Measurements from ENCODE around the gene RAB10.

Gene RAB10

DNA sequence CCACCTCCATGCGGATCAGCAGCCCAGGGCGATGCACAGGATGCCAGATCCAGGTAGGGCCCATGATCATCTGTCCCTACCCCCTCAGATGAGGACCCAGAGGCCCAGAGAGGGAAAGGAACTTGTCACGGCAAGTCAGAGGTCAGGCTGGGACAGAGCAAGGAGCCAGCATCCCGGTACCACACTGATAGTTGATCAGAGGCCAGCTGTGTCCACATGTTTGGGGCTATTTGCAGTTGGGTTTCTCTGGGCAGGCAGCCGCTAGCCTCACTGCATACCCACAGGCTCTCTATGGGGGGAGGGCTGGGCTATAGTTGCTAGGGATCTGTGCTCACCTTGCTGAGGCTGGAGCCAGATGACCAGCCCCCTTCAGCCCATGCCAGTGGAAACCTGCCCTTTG lies 148.6 kb downstream of the RAB10 start:
- Histone ChIP-seq H3K27ac (ENCODE audit: low read depth, low read length) (no peak overlapping the region), H3K9me3 (ENCODE audit: control insufficient read depth, insufficient read depth, low read length) (no peaks in the 10 kb centered on the region), H3K27me3 (ENCODE audit: control insufficient read depth, insufficient read depth, low read length) (peaks cover 26% of the 10 kb centered on the region), H3K4me1 (ENCODE audit: control insufficient read depth, insufficient read depth, low read length) (peaks cover 10% of the 10 kb centered on the region), H3K9ac (ENCODE audit: low read depth, low read length) (no peak overlapping the region), H3K4me3 (ENCODE audit: low read depth, low read length) (no peak overlapping the region), H3K36me3 (ENCODE audit: control insufficient read depth, insufficient read depth, low read length) (peaks cover 4% of the 10 kb centered on the region)

GRCh38 chr2:26182887-26183630 lies 149.2 kb downstream of the RAB10 start:
- Histone ChIP-seq H3K27ac (ENCODE audit: low read depth, low read length) (no peak overlapping the region), H3K36me3 (ENCODE audit: control insufficient read depth, insufficient read depth, low read length) (peaks cover 5% of the 10 kb centered on the region), H3K4me3 (ENCODE audit: low read depth, low read length) (no peak overlapping the region), H3K27me3 (ENCODE audit: control insufficient read depth, insufficient read depth, low read length) (peaks cover 26% of the 10 kb centered on the region), H3K9ac (ENCODE audit: low read depth, low read length) (no peak overlapping the region), H3K9me3 (ENCODE audit: control insufficient read depth, insufficient read depth, low read length) (no peaks in the 10 kb centered on the region), H3K4me1 (ENCODE audit: control insufficient read depth, insufficient read depth, low read length) (peaks cover 10% of the 10 kb centered on the region)

DNA sequence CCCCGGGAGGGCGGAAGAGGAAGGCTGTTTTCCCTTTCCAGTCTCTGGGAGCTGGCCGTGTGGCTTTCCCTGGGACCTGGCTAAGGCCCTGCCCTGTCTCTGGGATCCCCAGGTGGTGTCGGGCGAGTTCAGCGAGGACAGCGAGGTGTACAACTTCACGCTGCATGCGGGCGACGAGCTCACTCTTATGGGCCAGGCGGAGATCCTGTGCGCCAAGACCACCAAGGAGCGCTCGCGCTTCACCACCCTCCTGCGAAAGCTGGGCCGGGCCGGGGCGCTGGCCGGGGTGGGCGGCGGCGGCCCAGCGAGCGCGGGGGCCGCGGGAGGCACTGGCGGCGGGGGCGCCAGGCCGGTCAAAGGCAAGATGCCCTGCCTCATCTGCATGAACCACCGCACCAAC lies 150.2 kb downstream of the RAB10 start:
- H3K4me3 ChIP-seq (ENCODE audit: low read depth, low read length), result peak overlapping the region; percentile 69
- H3K4me1 ChIP-seq (ENCODE audit: control insufficient read depth, insufficient read depth, low read length), result peaks cover 9% of the 10 kb centered on the region
- H3K36me3 ChIP-seq (ENCODE audit: control insufficient read depth, insufficient read depth, low read length), result peaks cover 14% of the 10 kb centered on the region
- no peak overlapping the region for H3K27ac ChIP-seq (ENCODE audit: low read depth, low read length)
- 0 out of 2 replicates have a peak overlapping the region, but pooled peaks have one; percentile 57 for H3K9ac ChIP-seq (ENCODE audit: low read depth, low read length)
- no peaks in the 10 kb centered on the region for H3K9me3 ChIP-seq (ENCODE audit: control insufficient read depth, insufficient read depth, low read length)
- peaks cover 26% of the 10 kb centered on the region for H3K27me3 ChIP-seq (ENCODE audit: control insufficient read depth, insufficient read depth, low read length)

DNA sequence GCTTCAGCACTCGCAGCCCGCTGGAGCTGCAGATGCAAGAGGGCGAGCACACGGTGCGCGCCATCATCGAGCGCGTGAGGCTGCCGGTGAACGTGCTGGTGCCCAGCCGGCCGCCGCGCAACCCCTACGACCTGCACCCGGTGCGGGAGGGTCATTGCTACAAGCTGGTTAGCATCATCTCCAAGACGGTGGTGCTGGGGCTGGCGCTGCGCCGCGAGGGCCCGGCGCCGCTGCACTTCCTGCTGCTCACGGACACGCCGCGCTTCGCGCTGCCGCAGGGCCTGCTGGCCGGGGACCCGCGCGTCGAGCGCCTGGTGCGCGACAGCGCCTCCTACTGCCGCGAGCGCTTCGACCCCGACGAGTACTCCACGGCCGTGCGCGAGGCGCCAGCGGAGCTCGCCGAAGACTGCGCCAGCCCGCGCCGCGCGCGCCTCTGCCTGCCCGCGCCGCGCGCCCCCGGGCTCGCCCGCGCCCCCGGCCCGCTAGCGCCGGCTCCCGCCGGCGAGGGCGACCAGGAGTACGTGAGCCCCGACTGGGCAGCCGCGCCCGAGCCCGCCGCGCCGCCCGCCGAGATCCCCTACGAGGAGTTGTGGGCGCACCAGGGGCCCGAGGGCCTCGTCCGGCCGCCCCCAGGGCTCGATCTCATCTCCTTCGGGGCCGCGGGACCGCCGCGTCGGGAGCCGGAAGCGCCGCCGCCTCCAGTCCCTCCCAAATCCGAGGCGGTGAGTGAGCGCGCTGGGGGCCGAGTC lies 150.8 kb downstream of the RAB10 start:
- Histone ChIP-seq H3K4me1 (ENCODE audit: control insufficient read depth, insufficient read depth, low read length) (peaks cover 5% of the 10 kb centered on the region), H3K9me3 (ENCODE audit: control insufficient read depth, insufficient read depth, low read length) (no peaks in the 10 kb centered on the region), H3K36me3 (ENCODE audit: control insufficient read depth, insufficient read depth, low read length) (peaks cover 17% of the 10 kb centered on the region), H3K27me3 (ENCODE audit: control insufficient read depth, insufficient read depth, low read length) (peaks cover 26% of the 10 kb centered on the region), H3K9ac (ENCODE audit: low read depth, low read length) (peak overlapping the region; percentile 57; the same call in 1 of the 2 replicates), H3K27ac (ENCODE audit: low read depth, low read length) (no peak overlapping the region), H3K4me3 (ENCODE audit: low read depth, low read length) (peak overlapping the region; percentile 69)

- Histone ChIP-seq H3K9ac (ENCODE audit: low read depth, low read length) (no peak overlapping the region), H3K27me3 (ENCODE audit: control insufficient read depth, insufficient read depth, low read length) (peaks cover 26% of the 10 kb centered on the region), H3K27ac (ENCODE audit: low read depth, low read length) (no peak overlapping the region), H3K36me3 (ENCODE audit: control insufficient read depth, insufficient read depth, low read length) (peaks cover 18% of the 10 kb centered on the region), H3K9me3 (ENCODE audit: control insufficient read depth, insufficient read depth, low read length) (no peaks in the 10 kb centered on the region), H3K4me1 (ENCODE audit: control insufficient read depth, insufficient read depth, low read length) (no peaks in the 10 kb centered on the region), H3K4me3 (ENCODE audit: low read depth, low read length) (peak overlapping the region; percentile 69)
These were observed 151.5 kb downstream of the RAB10 start for GRCh38 chr2:26185304-26185928.

- H3K4me3 ChIP-seq (ENCODE audit: low read depth, low read length), result no peak overlapping the region
- no peaks in the 10 kb centered on the region for H3K9me3 ChIP-seq (ENCODE audit: control insufficient read depth, insufficient read depth, low read length)
- peaks cover 26% of the 10 kb centered on the region for H3K27me3 ChIP-seq (ENCODE audit: control insufficient read depth, insufficient read depth, low read length)
- no peak overlapping the region for H3K27ac ChIP-seq (ENCODE audit: low read depth, low read length)
- peaks cover 26% of the 10 kb centered on the region for H3K36me3 ChIP-seq (ENCODE audit: control insufficient read depth, insufficient read depth, low read length)
- H3K9ac ChIP-seq (ENCODE audit: low read depth, low read length), result no peak overlapping the region
- H3K4me1 ChIP-seq (ENCODE audit: control insufficient read depth, insufficient read depth, low read length), result no peaks in the 10 kb centered on the region
These were observed 152.3 kb downstream of the RAB10 start for GRCh38 chr2:26185954-26186770.
